ENCODE data around the gene TMCO4. TPM values are rescaled to one million over a fixed set of nuclear protein-coding genes. Genes with fewer than 3 reads are reported as not detected.
"Not testable (repeated sequence)": the region's sequence is repeated elsewhere in the genome, so short reads cannot be mapped to it uniquely, and the experiment has no call there.

Gene TMCO4
- total RNA-seq, 2 experiments from 2014 or later = 14.3 to 16.7 TPM

- ATAC-seq (ENCODE audit: low read depth) (no peak), DNase-seq (no peak)
- H3K36me3 Mint-ChIP-seq = no peaks in the 10 kb centered on the region
- H3K27ac Mint-ChIP-seq = no peak overlapping the region
- POLR2A ChIA-PET = no interaction called here
- peaks cover 4% of the 10 kb centered on the region for H3K4me1 Mint-ChIP-seq
- H3K9me3 Mint-ChIP-seq = no peaks in the 10 kb centered on the region
- H3K27me3 Mint-ChIP-seq = peaks cover 22% of the 10 kb centered on the region
- H3K4me3 Mint-ChIP-seq = no peak overlapping the region
These were observed 5.1 kb upstream of the TMCO4 start for GRCh38 chr1:19804831-19805251.

- Mint-ChIP-seq H3K4me1 (peaks cover 15% of the 10 kb centered on the region), H3K9me3 (no peaks in the 10 kb centered on the region), H3K4me3 (no peak overlapping the region), H3K27ac (no peak overlapping the region), H3K27me3 (peaks cover 19% of the 10 kb centered on the region), H3K36me3 (peaks cover 5% of the 10 kb centered on the region)
- DNase-seq (no peak), ATAC-seq (ENCODE audit: low read depth) (no peak)
- POLR2A ChIA-PET = no interaction called here
These were observed 2.6 kb upstream of the TMCO4 start for GRCh38 chr1:19802269-19802668.

GRCh38 chr1:19800076-19800804 is 524 bp upstream of the TMCO4 start:
- peaks cover 17% of the 10 kb centered on the region for H3K4me1 Mint-ChIP-seq
- peak overlapping the region; percentile 83 for H3K4me3 Mint-ChIP-seq
- peak; percentile 57 for ATAC-seq (ENCODE audit: low read depth)
- POLR2A ChIA-PET = interaction anchor here (0.7 kb wide), 1 partner anchor 339 kb away, joined by 7 read pairs; no protein-coding TSS in a partner anchor
- peaks cover 13% of the 10 kb centered on the region for H3K27me3 Mint-ChIP-seq
- peak; percentile 73 for DNase-seq
- peak overlapping the region; percentile 78 for H3K27ac Mint-ChIP-seq
- H3K9me3 Mint-ChIP-seq = no peaks in the 10 kb centered on the region
- peaks cover 8% of the 10 kb centered on the region for H3K36me3 Mint-ChIP-seq

DNA sequence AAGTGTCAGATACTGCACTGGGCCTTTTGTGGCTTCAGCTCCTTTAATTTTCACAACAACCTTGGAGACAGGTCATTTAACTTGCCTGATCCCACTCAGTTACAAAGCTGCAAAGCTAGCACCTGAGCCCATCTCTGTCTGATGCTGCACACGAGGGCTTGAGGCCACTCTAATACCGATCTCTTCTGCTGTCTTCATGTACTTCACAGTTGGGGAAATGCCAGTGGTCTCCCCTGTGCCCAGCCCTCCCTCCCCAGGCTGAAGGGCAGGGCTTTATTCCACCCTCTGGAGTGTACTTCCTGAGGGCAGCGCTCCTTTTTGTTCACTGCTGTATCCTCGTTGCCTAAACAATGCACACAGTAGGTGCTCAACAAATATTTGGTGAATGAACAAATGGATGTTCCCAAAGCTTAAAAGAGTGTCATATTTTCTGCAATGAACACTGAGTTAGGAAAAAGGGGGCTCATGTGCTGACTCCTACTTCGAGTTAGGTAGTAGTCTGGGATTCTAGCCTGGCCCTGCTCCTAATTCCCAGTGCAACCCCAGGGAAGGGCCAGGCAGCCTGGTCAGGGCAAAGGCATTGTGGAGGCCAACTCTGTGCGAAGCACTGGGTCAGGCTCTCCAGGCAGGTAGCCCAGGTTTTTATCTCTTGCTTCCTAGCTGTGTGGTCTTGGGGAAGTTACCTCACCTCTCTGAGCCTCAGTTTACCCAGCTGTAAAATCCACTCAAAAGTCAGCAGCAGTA is 1.1 kb downstream of the TMCO4 start:
- peak overlapping the region; percentile 80 for H3K27ac Mint-ChIP-seq
- no peaks in the 10 kb centered on the region for H3K9me3 Mint-ChIP-seq
- no peak for ATAC-seq (ENCODE audit: low read depth)
- H3K36me3 Mint-ChIP-seq = peaks cover 12% of the 10 kb centered on the region
- POLR2A ChIA-PET = no interaction called here
- peak overlapping the region; percentile 81 for H3K4me3 Mint-ChIP-seq
- peaks cover 8% of the 10 kb centered on the region for H3K27me3 Mint-ChIP-seq
- peaks cover 17% of the 10 kb centered on the region for H3K4me1 Mint-ChIP-seq
- no peak for DNase-seq

GRCh38 chr1:19797827-19798226 is 1.9 kb downstream of the TMCO4 start:
- H3K4me3 Mint-ChIP-seq = peak overlapping the region; percentile 51
- DNase-seq (no peak), ATAC-seq (ENCODE audit: low read depth) (no peak)
- peaks cover 17% of the 10 kb centered on the region for H3K4me1 Mint-ChIP-seq
- POLR2A ChIA-PET = no interaction called here
- H3K36me3 Mint-ChIP-seq = peaks cover 17% of the 10 kb centered on the region
- H3K27me3 Mint-ChIP-seq = peaks cover 7% of the 10 kb centered on the region
- no peaks in the 10 kb centered on the region for H3K9me3 Mint-ChIP-seq
- peak overlapping the region; percentile 61 for H3K27ac Mint-ChIP-seq

- Mint-ChIP-seq H3K27ac (no peak overlapping the region), H3K4me3 (no peak overlapping the region), H3K27me3 (no peaks in the 10 kb centered on the region), H3K9me3 (peaks cover 2% of the 10 kb centered on the region), H3K4me1 (peaks cover 15% of the 10 kb centered on the region), H3K36me3 (peaks cover 28% of the 10 kb centered on the region)
- POLR2A ChIA-PET = no interaction called here
- ATAC-seq (ENCODE audit: low read depth) (no peak), DNase-seq (no peak)
These were observed 5.1 kb downstream of the TMCO4 start for GRCh38 chr1:19794583-19794982.

GRCh38 chr1:19793360-19794046 is 6.2 kb downstream of the TMCO4 start:
- ATAC-seq (ENCODE audit: low read depth) (no peak), DNase-seq (no peak)
- H3K9me3 Mint-ChIP-seq = peaks cover 2% of the 10 kb centered on the region
- H3K36me3 Mint-ChIP-seq = peaks cover 28% of the 10 kb centered on the region
- H3K4me1 Mint-ChIP-seq = peaks cover 8% of the 10 kb centered on the region
- POLR2A ChIA-PET = no interaction called here
- H3K27ac Mint-ChIP-seq = no peak overlapping the region
- no peaks in the 10 kb centered on the region for H3K27me3 Mint-ChIP-seq
- no peak overlapping the region for H3K4me3 Mint-ChIP-seq

GRCh38 chr1:19792237-19793002 is 7.3 kb downstream of the TMCO4 start:
- Mint-ChIP-seq H3K4me1 (peaks cover 5% of the 10 kb centered on the region), H3K27ac (no peak overlapping the region)
- POLR2A ChIA-PET = no interaction called here

DNA sequence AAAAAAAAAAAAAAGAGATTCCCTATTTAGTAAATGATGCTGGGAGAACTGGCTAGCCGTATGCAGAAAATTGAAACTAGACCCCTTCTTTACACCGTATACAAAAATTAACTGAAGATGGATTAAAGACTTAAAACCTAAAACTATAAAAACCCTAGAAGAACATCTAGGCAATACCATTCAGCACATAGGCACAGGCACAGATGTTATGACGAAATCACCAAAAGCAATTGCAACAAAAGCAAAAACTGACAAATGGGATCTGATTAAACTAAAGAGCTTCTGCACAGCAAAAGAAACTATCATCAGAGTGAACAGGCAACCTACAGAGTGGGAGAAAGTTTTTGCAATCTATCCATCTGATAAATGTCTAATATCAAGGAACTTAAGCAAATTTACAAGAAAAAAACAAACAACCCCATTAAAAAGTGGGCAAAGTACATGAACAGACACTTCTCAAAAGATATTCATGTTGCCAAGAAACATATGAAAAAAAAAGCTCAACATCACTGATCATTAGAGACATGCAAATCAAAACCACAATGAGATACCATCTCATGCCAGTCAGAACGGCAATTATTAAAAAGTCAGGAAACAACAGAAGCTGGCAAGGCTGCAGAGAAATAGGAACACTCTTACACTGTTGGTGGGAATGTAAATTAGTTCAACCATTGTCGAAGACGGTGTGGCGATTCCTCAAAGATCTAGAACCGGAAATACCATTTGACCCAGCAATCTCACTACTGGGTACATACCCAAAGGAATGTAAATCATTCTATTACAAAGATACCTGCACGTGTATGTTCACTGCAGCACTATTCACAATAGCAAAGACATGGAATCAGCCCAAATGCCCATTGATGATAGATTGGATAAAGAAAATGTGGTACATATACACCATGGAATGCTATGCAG is 9.4 kb downstream of the TMCO4 start:
- H3K27ac Mint-ChIP-seq; DNase-seq; H3K4me3 Mint-ChIP-seq; POLR2A ChIA-PET; ATAC-seq (ENCODE audit: low read depth); H3K4me1 Mint-ChIP-seq; H3K9me3 Mint-ChIP-seq; H3K27me3 Mint-ChIP-seq: not testable (repeated sequence)
- peaks cover 23% of the 10 kb centered on the region for H3K36me3 Mint-ChIP-seq

More at GRCh38 chr1:19792237-19793002, 7.3 kb downstream of the TMCO4 start:
- H3K27me3 Mint-ChIP-seq = no peaks in the 10 kb centered on the region
- ATAC-seq (ENCODE audit: low read depth) (no peak), DNase-seq (no peak)
- H3K36me3 Mint-ChIP-seq = peaks cover 25% of the 10 kb centered on the region
- H3K9me3 Mint-ChIP-seq = peaks cover 2% of the 10 kb centered on the region
- H3K4me3 Mint-ChIP-seq = no peak overlapping the region

- ATAC-seq (ENCODE audit: low read depth) (no peak), DNase-seq (no peak)
- POLR2A ChIA-PET = no interaction called here
- H3K4me3 Mint-ChIP-seq = no peak overlapping the region
- H3K4me1 Mint-ChIP-seq = peaks cover 1% of the 10 kb centered on the region
- peaks cover 2% of the 10 kb centered on the region for H3K9me3 Mint-ChIP-seq
- H3K27ac Mint-ChIP-seq = no peak overlapping the region
- H3K36me3 Mint-ChIP-seq = peaks cover 14% of the 10 kb centered on the region
- H3K27me3 Mint-ChIP-seq = no peaks in the 10 kb centered on the region
These were observed 12.7 kb downstream of the TMCO4 start for GRCh38 chr1:19786988-19787423.

DNA sequence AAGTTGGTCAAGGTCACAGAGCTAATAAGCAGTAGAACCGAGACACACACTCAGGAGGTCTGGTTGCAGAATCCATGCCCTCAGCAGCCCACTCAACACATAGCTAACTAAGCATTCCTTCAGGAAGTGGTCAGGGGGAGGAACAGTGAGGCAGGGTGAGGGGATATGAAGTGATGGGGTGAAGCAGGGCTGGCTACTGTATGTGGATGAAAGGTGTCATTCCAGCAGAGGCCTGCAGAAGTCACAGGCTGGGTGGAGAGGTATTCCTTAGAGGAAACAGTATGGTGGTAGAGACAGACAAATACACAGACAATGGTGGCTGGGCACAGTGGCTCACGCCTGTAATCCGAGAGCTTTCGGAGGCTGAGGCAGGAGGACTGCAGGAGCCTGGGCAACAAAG is 14.1 kb downstream of the TMCO4 start:
- peaks cover 1% of the 10 kb centered on the region for H3K4me1 Mint-ChIP-seq
- H3K27ac Mint-ChIP-seq = no peak overlapping the region
- ATAC-seq (ENCODE audit: low read depth) (no peak), DNase-seq (no peak)
- no peaks in the 10 kb centered on the region for H3K9me3 Mint-ChIP-seq
- no peak overlapping the region for H3K4me3 Mint-ChIP-seq
- POLR2A ChIA-PET = no interaction called here
- peaks cover 7% of the 10 kb centered on the region for H3K36me3 Mint-ChIP-seq
- no peaks in the 10 kb centered on the region for H3K27me3 Mint-ChIP-seq

- ATAC-seq (ENCODE audit: low read depth) = no peak
- POLR2A ChIA-PET = no interaction called here
- Mint-ChIP-seq H3K4me1 (no peaks in the 10 kb centered on the region), H3K27me3 (no peaks in the 10 kb centered on the region), H3K4me3 (no peak overlapping the region), H3K9me3 (no peaks in the 10 kb centered on the region), H3K27ac (no peak overlapping the region), H3K36me3 (peaks cover 15% of the 10 kb centered on the region)
- no peak for DNase-seq
These were observed 19.3 kb downstream of the TMCO4 start for GRCh38 chr1:19780267-19780877.

Measured in activated naive CD8-positive, alpha-beta T cell treated with anti-CD3 and anti-CD28 coated beads, Interleukin-2, amount 10 ng/mL, durations not matched to agents 7 days and 5 days (primary cell).